GM23338 (cell line): ENCODE data around the gene LRRC4. TPM values are rescaled to one million over a fixed set of nuclear protein-coding genes. Genes with fewer than 3 reads are reported as not detected.

Source experiments
- ATAC-seq: fragments of 200-7000 bp; cut with Tn5 transposase; 3 replicates; pipeline ENCODE4 v1.9.1; 2020
- DNase-seq: peaks from one replicate; pipeline ENCODE4 v3.0.0-alpha.2; 2015; ENCODE audit warnings: low spot score
- H2AFZ ChIP-seq: fragments of 200-600 bp; sonication (generic); 2 replicates; pipeline ENCODE4 v1.8.0; 2016; ENCODE audit warnings: antibody characterized with exemption, mild to moderate bottlenecking, moderate library complexity
- H3F3A ChIP-seq: fragments of 200-600 bp; sonication (generic); replicated peaks from 2 replicates; pipeline ENCODE4 v1.8.0; 2017; ENCODE audit warnings: antibody characterized with exemption, mixed run types, low read depth
- H3K27ac ChIP-seq: fragments of 200-600 bp; sonication (generic); 2 replicates; pipeline ENCODE4 v1.6.1; 2016; ENCODE audit warnings: low read depth
- H3K27me3 ChIP-seq: fragments of 200-600 bp; sonication (generic); 2 replicates; pipeline ENCODE4 v1.8.0; 2016; ENCODE audit warnings: mild to moderate bottlenecking, mixed run types, moderate library complexity; ENCODE audit not compliant: insufficient read depth
- H3K36me3 ChIP-seq: fragments of 200-600 bp; sonication (generic); 2 replicates; pipeline ENCODE4 v1.8.0; 2016; ENCODE audit warnings: mild to moderate bottlenecking; ENCODE audit not compliant: insufficient read depth
- H3K4me1 ChIP-seq: fragments of 200-600 bp; sonication (generic); 2 replicates; pipeline ENCODE4 v1.8.0; 2016; ENCODE audit warnings: mild to moderate bottlenecking, moderate library complexity; ENCODE audit not compliant: insufficient read depth
- H3K4me2 ChIP-seq: fragments of 200-600 bp; sonication (generic); 2 replicates; pipeline ENCODE4 v1.7.1; 2017; ENCODE audit warnings: mixed run types
- H3K4me3 ChIP-seq: fragments of 200-600 bp; sonication (generic); 2 replicates; pipeline ENCODE4 v1.6.1; 2016; ENCODE audit warnings: mixed run types
- H3K79me2 ChIP-seq: fragments of 200-600 bp; sonication (generic); replicated peaks from 2 replicates; pipeline ENCODE4 v1.8.0; 2017; ENCODE audit warnings: mild to moderate bottlenecking; ENCODE audit not compliant: insufficient read depth
- H3K9me2 ChIP-seq: fragments of 200-600 bp; sonication (generic); 2 replicates; pipeline ENCODE4 v1.8.0; 2017; ENCODE audit not compliant: insufficient read depth
- H4K20me1 ChIP-seq: fragments of 200-600 bp; sonication (generic); replicated peaks from 2 replicates; pipeline ENCODE4 v1.8.0; 2017; ENCODE audit warnings: mild to moderate bottlenecking; ENCODE audit not compliant: insufficient read depth
- H3K27ac Mint-ChIP-seq: 2 replicates; pipeline ENCODE4 v1.8.0; 2020; ENCODE audit warnings: inconsistent platforms, mild to moderate bottlenecking, moderate library complexity, mixed read lengths
- H3K27me3 Mint-ChIP-seq: 3 replicates; pipeline ENCODE4 v1.8.0; 2022; ENCODE audit warnings: low read depth, mild to moderate bottlenecking, moderate library complexity, mixed read lengths, inconsistent platforms; ENCODE audit not compliant: insufficient read depth, poor library complexity
- H3K36me3 Mint-ChIP-seq: 3 replicates; pipeline ENCODE4 v1.8.0; 2021; ENCODE audit warnings: low read depth, mild to moderate bottlenecking, inconsistent platforms, moderate library complexity, mixed read lengths
- H3K4me1 Mint-ChIP-seq: 3 replicates; pipeline ENCODE4 v1.8.0; 2020; ENCODE audit warnings: mild to moderate bottlenecking, inconsistent platforms, mixed read lengths
- H3K4me3 Mint-ChIP-seq: 3 replicates; pipeline ENCODE4 v1.8.0; 2021; ENCODE audit warnings: moderate library complexity, mild to moderate bottlenecking, inconsistent platforms, mixed read lengths
- H3K9me3 Mint-ChIP-seq: 3 replicates; pipeline ENCODE4 v1.8.0; 2020; ENCODE audit warnings: moderate library complexity, mild to moderate bottlenecking, inconsistent platforms, mixed read lengths
- POLR2AphosphoS5 ChIP-seq: IDR thresholded peaks from 2 replicates; pipeline ENCODE4 v1.6.1; 2016; ENCODE audit warnings: antibody characterized with exemption, low read depth
- STAT1 ChIP-seq: IDR thresholded peaks from one replicate; pipeline ENCODE4 v1.6.1; 2016; ENCODE audit warnings: antibody characterized with exemption; ENCODE audit not compliant: unreplicated experiment
- ZNF331 ChIP-seq: fragments of 250-450 bp; sonication (Bioruptor Pico); IDR thresholded peaks from 2 replicates; pipeline ENCODE4 v1.5.0; 2020; ENCODE audit warnings: low read depth, mild to moderate bottlenecking, moderate library complexity
- polyA plus RNA-seq: library from polyadenylated mRNA; unstranded; fragments of >200 nt; fragmentation: Nextera tagmentation; extraction: Ambion mirVana; gene quantifications from 2 replicates; pipeline ENCODE4 v1.2.1, GENCODE V29; 2016
- total RNA-seq: library from RNA; depleted of rRNA; stranded (reverse); fragments of >200 nt; shearing (Covaris generic); gene quantifications from 2 replicates; pipeline ENCODE4 v1.2.3, GENCODE V29; 2014
- TF ChIP-seq, protein P1 (sequence below): fragments of 250-450 bp; sonication (Bioruptor Pico); IDR thresholded peaks from 2 replicates; pipeline ENCODE4 v1.5.0; 2020; ENCODE audit warnings: mild to moderate bottlenecking, moderate library complexity
- TF ChIP-seq, protein P2 (sequence below): IDR thresholded peaks from 2 replicates; pipeline ENCODE4 v1.6.1; 2016; ENCODE audit warnings: antibody characterized with exemption
- TF ChIP-seq, protein P3 (sequence below), 2 experiments: fragments of 200-600 bp in 1 of 2; sonication (generic) in 1 of 2; conservative IDR thresholded peaks; 2 replicates each; pipeline versions ENCODE4 v1.5.1 to v1.6.1; 2016 to 2017; ENCODE audit warnings: antibody characterized with exemption in 2 of 2, low read depth in 2 of 2, mild to moderate bottlenecking in 2 of 2, moderate library complexity in 1 of 2

LRRC4 gene
- total and polyA plus RNA-seq, 2 experiments from 2014 or later, result 1.9 to 5.2 TPM

DNA sequence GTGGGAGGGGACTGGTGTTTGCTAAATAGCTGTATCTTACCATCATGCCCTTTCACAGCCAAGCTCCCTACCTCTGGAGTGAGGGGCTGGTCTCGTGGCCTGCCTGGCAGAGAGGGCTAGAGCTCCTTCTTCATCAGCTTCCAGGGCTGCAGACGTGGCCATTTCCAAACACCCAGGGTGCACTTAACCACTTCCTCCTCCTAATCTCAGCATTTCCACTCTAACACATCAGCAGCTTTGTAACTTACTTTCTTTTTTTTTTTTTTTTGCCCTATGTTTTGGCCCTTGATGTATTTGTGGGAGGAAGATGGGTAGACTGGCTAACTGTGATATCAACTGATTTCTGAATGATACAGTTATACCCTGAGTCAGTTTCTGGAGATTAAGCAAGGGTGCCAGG is 27.4 kb downstream of the LRRC4 start:
- H3F3A ChIP-seq, result no peaks in the 10 kb centered on the region
- no peaks in the 10 kb centered on the region for H3K27me3 ChIP-seq
- H3K79me2 ChIP-seq, result peaks cover 10% of the 10 kb centered on the region; the same call in 1 of the 2 replicates
- H3K27ac Mint-ChIP-seq, result no peak overlapping the region
- no peaks in the 10 kb centered on the region for H3K4me1 ChIP-seq
- no peak overlapping the region for H3K4me3 Mint-ChIP-seq
- H2AFZ ChIP-seq, result no peak overlapping the region
- no peaks in the 10 kb centered on the region for H3K9me3 Mint-ChIP-seq
- no peak for ATAC-seq
- H3K27ac ChIP-seq, result no peak overlapping the region
- peaks cover 37% of the 10 kb centered on the region for H4K20me1 ChIP-seq
- H3K9me2 ChIP-seq, result peaks cover 6% of the 10 kb centered on the region; the same call in 1 of the 2 replicates
- no peak for DNase-seq
- no peaks in the 10 kb centered on the region; the same call in 1 of the 2 replicates for H3K36me3 ChIP-seq
- no peak overlapping the region for H3K4me3 ChIP-seq
- TF ChIP-seq POLR2AphosphoS5 (no peak), ZNF331 (CRISPR knock-in tag) (no peak), STAT1 (no peak)
- TF ChIP-seq, protein P1, sequence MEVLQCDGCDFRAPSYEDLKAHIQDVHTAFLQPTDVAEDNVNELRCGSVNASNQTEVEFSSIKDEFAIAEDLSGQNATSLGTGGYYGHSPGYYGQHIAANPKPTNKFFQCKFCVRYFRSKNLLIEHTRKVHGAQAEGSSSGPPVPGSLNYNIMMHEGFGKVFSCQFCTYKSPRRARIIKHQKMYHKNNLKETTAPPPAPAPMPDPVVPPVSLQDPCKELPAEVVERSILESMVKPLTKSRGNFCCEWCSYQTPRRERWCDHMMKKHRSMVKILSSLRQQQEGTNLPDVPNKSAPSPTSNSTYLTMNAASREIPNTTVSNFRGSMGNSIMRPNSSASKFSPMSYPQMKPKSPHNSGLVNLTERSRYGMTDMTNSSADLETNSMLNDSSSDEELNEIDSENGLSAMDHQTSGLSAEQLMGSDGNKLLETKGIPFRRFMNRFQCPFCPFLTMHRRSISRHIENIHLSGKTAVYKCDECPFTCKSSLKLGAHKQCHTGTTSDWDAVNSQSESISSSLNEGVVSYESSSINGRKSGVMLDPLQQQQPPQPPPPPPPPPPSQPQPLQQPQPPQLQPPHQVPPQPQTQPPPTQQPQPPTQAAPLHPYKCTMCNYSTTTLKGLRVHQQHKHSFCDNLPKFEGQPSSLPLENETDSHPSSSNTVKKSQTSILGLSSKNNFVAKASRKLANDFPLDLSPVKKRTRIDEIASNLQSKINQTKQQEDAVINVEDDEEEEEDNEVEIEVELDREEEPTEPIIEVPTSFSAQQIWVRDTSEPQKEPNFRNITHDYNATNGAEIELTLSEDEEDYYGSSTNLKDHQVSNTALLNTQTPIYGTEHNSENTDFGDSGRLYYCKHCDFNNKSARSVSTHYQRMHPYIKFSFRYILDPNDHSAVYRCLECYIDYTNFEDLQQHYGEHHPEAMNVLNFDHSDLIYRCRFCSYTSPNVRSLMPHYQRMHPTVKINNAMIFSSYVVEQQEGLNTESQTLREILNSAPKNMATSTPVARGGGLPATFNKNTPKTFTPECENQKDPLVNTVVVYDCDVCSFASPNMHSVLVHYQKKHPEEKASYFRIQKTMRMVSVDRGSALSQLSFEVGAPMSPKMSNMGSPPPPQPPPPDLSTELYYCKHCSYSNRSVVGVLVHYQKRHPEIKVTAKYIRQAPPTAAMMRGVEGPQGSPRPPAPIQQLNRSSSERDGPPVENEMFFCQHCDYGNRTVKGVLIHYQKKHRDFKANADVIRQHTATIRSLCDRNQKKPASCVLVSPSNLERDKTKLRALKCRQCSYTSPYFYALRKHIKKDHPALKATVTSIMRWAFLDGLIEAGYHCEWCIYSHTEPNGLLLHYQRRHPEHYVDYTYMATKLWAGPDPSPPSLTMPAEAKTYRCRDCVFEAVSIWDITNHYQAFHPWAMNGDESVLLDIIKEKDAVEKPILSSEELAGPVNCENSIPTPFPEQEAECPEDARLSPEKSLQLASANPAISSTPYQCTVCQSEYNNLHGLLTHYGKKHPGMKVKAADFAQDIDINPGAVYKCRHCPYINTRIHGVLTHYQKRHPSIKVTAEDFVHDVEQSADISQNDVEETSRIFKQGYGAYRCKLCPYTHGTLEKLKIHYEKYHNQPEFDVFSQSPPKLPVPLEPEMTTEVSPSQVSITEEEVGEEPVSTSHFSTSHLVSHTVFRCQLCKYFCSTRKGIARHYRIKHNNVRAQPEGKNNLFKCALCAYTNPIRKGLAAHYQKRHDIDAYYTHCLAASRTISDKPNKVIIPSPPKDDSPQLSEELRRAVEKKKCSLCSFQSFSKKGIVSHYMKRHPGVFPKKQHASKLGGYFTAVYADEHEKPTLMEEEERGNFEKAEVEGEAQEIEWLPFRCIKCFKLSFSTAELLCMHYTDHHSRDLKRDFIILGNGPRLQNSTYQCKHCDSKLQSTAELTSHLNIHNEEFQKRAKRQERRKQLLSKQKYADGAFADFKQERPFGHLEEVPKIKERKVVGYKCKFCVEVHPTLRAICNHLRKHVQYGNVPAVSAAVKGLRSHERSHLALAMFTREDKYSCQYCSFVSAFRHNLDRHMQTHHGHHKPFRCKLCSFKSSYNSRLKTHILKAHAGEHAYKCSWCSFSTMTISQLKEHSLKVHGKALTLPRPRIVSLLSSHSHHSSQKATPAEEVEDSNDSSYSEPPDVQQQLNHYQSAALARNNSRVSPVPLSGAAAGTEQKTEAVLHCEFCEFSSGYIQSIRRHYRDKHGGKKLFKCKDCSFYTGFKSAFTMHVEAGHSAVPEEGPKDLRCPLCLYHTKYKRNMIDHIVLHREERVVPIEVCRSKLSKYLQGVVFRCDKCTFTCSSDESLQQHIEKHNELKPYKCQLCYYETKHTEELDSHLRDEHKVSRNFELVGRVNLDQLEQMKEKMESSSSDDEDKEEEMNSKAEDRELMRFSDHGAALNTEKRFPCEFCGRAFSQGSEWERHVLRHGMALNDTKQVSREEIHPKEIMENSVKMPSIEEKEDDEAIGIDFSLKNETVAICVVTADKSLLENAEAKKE, result no peak
- TF ChIP-seq, protein P2, sequence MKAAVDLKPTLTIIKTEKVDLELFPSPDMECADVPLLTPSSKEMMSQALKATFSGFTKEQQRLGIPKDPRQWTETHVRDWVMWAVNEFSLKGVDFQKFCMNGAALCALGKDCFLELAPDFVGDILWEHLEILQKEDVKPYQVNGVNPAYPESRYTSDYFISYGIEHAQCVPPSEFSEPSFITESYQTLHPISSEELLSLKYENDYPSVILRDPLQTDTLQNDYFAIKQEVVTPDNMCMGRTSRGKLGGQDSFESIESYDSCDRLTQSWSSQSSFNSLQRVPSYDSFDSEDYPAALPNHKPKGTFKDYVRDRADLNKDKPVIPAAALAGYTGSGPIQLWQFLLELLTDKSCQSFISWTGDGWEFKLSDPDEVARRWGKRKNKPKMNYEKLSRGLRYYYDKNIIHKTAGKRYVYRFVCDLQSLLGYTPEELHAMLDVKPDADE, result no peak
- TF ChIP-seq, protein P3, sequence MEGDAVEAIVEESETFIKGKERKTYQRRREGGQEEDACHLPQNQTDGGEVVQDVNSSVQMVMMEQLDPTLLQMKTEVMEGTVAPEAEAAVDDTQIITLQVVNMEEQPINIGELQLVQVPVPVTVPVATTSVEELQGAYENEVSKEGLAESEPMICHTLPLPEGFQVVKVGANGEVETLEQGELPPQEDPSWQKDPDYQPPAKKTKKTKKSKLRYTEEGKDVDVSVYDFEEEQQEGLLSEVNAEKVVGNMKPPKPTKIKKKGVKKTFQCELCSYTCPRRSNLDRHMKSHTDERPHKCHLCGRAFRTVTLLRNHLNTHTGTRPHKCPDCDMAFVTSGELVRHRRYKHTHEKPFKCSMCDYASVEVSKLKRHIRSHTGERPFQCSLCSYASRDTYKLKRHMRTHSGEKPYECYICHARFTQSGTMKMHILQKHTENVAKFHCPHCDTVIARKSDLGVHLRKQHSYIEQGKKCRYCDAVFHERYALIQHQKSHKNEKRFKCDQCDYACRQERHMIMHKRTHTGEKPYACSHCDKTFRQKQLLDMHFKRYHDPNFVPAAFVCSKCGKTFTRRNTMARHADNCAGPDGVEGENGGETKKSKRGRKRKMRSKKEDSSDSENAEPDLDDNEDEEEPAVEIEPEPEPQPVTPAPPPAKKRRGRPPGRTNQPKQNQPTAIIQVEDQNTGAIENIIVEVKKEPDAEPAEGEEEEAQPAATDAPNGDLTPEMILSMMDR (conservative IDR thresholded peaks at IDR 0.05; ENCODE audit: low read depth in 2 of 2), result no peak
- peaks cover 11% of the 10 kb centered on the region for H3K27me3 Mint-ChIP-seq
- peaks cover 10% of the 10 kb centered on the region; the same call in 2 of the 3 replicates for H3K4me1 Mint-ChIP-seq
- H3K36me3 Mint-ChIP-seq, result no peaks in the 10 kb centered on the region
- no peak overlapping the region for H3K4me2 ChIP-seq
